HG02763 (cell line): ENCODE measurements around the gene SEH1L.
"Not testable (repeated sequence)": the region's sequence is repeated elsewhere in the genome, so short reads cannot be mapped to it uniquely, and the experiment has no call there.

Experiments
- ATAC-seq: cut with Tn5 transposase; IDR thresholded peaks from one replicate; pipeline ENCODE4 v1.9.1; 2021; ENCODE audit warnings: mild to moderate bottlenecking, moderate library complexity; ENCODE audit not compliant: unreplicated experiment

SEH1L gene

DNA sequence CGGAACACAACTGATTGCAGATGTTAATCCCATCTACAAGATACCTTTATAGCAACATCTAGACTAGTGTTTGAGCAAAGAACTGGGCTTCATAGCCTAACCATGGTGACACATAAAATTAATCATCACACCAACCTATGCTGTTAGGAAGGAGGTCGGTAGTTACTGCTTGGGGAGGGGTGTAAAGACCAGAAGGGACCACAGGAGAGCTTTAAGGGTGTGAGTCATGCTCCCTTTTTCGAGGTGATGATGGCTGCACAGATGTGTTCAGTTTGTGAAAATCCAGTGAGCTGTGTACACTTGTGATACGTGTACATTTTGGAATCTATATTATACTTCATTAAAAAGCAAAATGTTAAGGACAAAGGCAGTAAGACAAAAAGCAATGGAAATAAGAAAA lies 4.6 kb upstream of the SEH1L start:
- no peak for ATAC-seq

GRCh38 chr18:12944709-12945108 lies 3.1 kb upstream of the SEH1L start:
- ATAC-seq = no peak

DNA sequence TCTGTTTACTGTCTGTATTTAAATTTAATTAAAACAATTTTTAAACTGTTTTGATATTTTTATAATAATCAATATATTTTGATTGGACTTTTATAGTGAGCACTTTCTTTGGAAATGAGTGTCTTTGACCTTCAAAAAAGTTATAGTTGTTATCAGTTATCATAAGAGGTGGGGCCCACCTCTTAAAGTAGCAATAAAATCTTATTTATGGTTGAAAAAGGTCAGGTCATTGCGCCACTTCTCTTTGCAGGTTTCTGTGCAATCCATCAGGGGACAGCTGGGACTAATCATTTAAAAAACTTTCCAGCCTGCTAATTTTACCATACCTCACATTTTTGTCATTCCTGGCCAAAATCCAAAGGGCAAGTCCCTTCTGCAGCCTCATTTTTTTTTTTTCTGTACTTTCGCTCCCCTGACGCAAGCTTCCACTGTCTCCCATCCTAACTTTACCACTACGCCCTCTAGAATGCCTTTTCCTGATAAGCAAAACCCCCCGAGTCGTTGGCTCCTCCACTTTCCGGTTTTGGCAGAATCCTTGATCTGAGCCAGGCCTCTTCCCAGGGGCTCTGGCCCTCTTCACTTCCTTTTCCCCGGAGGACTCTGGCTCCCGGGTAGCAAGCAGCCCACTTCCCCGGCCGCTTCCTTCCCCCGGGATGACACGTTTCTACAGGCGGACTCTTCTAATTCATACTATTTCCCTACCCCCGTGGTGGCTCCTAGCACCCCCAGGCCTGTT lies 1.1 kb upstream of the SEH1L start:
- no peak for ATAC-seq

DNA sequence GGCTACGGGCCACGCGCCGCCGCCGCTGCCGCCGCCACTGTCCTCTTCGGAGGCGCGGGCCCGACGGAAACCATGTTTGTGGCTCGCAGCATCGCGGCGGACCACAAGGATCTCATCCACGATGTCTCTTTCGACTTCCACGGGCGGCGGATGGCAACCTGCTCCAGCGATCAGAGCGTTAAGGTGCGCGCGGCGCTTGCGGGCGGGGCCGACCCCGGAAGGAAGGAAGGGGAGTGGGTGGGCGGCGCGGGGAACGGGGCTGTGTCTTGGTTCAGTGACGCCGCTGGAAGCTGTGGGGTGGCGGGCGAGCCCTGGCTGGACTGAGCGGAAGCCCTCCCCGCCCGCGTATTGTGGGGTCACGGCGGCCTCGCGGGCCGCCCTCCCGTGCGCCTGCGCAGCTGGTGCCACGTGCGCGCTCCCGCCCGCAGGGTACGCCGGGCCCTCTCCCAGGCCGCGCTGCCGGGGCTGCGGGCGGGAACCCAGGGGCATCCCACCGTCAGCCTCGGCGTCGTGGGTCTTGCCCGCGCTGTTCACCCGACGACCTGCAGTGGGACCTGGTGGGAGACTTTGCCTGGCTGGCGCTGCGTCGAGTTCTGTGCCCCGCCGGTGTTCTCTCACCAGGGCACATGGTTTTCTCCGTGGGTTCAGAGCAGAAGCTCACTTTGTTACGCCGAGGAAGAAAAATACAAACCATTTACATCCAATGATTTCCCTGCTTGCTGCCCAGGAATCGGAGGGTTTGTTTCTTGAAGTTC lies 416 bp downstream of the SEH1L start:
- peak; percentile 74 for ATAC-seq

GRCh38 chr18:12958478-12958877 lies 10.7 kb downstream of the SEH1L start:
- ATAC-seq = no peak

GRCh38 chr18:12960395-12960794 lies 12.6 kb downstream of the SEH1L start:
- no peak for ATAC-seq

- ATAC-seq = no peak
These were observed 13.1 kb downstream of the SEH1L start for GRCh38 chr18:12960853-12961397.

DNA sequence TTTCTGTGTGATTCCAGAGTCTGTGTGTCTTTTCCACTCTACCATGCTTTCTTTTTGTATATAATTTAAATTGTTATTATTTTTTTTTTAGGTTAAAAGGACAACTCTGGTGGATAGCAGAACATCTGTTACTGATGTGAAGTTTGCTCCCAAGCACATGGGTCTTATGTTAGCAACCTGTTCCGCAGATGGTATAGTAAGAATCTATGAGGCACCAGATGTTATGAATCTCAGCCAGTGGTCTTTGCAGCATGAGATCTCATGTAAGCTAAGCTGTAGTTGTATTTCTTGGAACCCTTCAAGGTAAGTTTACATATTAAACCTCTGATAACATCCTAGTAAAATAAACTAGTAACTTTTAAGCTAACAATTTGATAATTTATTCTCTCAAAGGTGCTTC lies 15.3 kb downstream of the SEH1L start:
- no peak for ATAC-seq

DNA sequence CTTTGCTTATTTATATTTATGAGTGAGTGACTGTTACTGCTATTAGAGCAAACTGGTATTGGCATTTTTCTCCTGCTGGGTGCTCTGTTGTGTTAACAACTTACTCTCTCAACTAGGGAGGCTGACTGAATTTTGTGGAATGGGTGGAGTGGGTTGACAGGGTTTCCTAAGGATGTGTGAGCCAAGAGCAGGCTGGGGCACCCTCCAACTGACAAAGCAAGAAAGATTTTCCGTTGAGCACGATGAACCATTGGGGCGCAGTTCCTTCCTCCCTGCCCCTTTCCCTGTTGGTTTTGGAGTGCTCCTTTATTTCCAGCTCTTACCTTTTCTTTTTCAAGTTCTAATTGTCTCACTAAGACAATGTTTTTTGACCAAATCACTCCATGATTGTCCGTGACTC lies 20.3 kb downstream of the SEH1L start:
- no peak for ATAC-seq

GRCh38 chr18:12968619-12969018 lies 20.8 kb downstream of the SEH1L start:
- no peak for ATAC-seq

GRCh38 chr18:12973562-12974213 lies 25.9 kb downstream of the SEH1L start:
- ATAC-seq = no peak

DNA sequence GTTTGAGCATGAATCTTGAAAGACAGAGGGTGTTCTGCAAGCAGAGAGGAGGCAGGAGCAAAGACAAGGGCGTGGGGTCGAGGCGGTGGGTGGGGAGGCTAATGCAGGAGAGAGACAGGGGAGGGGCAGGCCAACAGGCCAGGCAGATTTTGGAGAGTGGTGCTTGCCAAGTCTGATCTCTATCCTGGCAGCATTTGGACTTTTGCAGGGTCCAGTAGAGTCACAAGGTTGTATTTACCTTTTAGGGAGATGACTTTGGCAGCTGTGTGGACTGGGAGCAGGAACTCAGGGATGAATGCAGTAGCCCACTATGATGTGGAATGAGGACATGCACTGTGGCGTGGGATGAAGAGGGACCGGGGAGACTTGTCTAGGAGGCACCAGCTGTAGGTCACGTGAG lies 27.7 kb downstream of the SEH1L start:
- no peak for ATAC-seq

- no peak for ATAC-seq
These were observed 28.5 kb downstream of the SEH1L start for GRCh38 chr18:12976305-12976704.

DNA sequence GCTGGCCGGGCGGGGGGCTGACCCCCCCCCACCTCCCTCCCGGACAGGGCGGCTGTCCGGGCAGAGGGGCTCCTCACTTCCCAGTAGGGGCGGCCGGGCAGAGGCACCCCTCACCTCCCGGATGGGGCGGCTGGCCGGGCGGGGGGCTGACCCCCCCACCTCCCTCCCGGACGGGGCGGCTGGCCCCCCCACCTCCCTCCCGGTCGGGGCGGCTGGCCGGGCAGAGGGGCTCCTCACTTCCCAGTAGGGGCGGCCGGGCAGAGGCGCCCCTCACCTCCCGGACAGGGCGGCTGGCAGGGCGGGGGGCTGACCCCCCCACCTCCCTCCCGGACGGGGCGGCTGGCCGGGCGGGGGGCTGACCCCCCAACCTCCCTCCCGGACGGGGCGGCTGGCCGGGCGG lies 32.3 kb downstream of the SEH1L start:
- not testable (repeated sequence) for ATAC-seq

DNA sequence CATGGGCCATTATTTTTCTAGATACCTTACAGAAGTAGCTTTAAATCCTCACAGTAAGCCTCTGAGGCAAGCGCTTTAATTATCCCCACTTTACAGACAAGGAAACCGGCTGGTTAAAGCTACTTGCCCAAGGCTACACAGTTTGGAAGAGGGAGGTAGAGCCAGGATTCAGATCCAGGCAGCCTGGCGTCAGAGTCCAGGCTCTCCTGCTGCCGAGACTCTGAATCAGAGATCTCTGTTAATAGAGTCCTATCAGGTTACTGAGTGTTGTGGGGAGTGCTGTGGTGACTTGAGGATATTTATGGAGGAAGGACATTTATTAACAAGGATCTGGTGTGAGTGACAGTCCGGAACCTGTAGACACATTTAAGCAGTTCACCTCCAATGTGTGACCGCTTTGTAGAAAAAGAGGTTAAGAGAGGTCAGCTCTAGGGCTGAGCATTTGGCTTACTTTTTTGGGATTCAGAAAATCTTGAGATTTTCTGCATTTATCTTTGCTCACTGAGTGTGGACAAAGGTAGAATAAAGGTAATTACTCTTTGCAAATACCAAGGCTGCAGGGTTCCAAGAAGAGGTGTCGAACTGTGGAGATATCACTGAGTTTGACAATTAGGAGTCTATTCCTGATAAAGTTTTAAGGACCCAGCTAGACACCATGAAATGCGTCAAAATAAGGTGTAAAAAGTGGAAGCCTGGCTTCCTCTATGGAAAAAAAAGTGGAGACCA lies 41.7 kb downstream of the SEH1L start:
- ATAC-seq = no peak

DNA sequence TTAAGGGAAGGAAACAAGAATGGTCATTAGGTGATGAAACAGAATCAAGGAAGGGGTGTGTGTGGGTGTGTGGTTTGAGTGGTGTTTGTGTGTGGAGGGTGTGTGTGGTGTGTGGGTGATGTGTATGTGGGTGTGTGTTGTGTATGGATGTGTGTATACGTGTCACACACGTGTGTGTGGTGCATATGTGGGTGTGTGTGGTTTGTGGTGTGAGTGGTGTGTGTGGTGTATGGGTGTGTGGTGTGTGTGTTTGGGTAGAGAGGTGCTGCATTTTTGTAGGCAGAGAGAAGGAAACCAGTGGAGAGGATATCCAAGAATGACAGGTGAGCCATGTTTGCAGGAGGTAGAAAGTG lies 42.3 kb downstream of the SEH1L start:
- no peak for ATAC-seq

GRCh38 chr18:12990641-12990966 lies 42.8 kb downstream of the SEH1L start:
- no peak for ATAC-seq

DNA sequence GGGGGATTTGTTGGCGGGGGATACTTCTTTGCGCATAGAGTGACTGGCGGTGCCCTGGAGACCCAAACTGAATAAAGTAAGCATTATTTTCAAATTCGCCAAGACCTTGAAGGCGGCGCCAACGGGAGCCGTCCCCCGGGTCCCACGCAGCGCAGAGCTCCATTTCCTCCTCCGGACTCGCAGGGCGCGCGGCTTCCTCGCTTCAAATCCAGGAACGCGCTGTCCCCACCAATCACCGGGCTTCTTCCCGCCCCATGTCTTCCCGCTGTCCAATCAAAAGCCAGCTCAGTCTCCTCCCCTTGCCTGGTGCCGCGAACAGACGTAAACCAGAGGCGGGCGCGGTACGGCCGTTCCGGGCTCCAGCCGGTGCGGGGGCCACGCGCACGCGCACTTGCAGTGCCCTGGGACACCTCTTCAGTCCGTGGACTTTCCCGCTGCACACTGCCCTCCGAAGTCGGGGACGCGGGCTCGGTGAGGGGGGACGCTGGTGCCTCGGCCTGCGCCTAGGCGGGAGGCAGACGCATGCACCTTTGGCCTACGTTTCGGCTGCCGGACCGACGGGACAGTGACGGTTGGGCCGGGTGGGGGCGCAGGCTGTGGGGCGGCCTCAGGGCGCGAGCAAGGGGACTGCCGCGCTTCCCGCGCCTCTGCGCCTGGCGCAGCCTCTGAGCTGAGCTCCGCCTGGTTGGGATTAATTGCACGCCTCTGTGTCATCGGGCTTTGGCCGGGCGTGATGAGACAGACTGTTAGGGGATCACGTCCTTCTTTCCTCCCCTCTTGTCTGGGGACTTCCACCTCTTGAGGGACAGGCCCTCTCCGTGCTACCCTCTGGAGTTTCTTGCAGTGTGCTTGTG lies 43.4 kb downstream of the SEH1L start, which contains the start of gene CEP192:
Gene CEP192 (plus strand): TSS at position 396 of the 854 bp plus-strand sequence. CDS start 8,063 bp downstream, outside the sequence.
- peak; percentile 88 for ATAC-seq

DNA sequence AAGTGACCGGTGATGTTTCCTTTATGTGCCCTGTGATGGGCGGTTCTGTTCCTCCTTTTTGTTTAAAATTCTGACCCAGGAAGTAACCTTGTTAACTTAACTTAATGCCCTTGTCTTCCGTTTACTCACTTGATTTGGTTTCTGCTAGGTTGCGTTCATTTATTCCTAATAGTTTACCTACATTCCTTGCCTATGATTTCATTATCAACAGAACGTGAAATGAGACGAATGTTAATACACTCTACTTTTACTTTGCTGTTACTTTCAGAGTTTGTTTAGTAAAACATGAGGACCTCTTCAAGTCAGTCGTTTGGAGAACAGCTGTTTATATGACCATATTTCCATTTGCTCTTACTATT lies 44.0 kb downstream of the SEH1L start:
- no peak for ATAC-seq

DNA sequence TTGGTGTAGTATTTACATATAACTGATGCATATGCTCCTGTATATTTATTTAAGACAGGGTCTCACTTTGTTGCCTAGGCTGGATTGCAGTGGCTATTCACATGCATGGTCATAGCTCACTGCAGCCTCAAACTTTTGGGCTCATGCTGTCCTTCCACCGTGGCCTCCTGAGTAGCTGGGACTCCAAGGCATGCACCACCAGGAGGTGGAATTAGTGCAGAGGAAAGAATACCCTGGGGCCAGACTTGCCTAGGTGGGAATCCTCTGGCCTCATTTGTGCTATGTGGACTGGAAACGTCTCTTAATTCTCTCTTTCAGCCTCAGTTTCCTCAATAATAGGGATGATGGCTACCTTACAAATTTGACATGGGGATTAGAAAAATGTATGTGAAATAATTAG lies 45.6 kb downstream of the SEH1L start:
- ATAC-seq = no peak
